Small intestine (tissue), 7 donors: ENCODE data around the gene MFAP4. TPM values are rescaled to one million over a fixed set of nuclear protein-coding genes. Genes with fewer than 3 reads are reported as not detected.
A peak's percentile ranks its signal among the peaks of the same experiment; 100 is the strongest.

Experiments used
- DNase-seq, 2 donors: peaks; one replicate each; pipeline versions ENCODE4 v3.0.0 to v3.0.0-alpha.2; 2013
- FAIRE-seq: peaks from 2 replicates; lab custom pipeline; 2012; peaks lifted over from hg19 to GRCh38; lab: Jason Lieb, UNC
- H3K27ac ChIP-seq, 3 donors: one replicate each; pipeline ENCODE4 v1.5.1; 2013; ENCODE audit warnings: low read length in 2 of 3, mild to moderate bottlenecking in 2 of 3, control low read depth in 1 of 3, inconsistent platforms in 1 of 3, low read depth in 1 of 3, moderate library complexity in 1 of 3
- H3K27me3 ChIP-seq, 3 donors: one replicate each; pipeline ENCODE4 v1.6.1; 2013; ENCODE audit warnings: low read length in 3 of 3, inconsistent platforms in 1 of 3; ENCODE audit not compliant: control insufficient read depth in 3 of 3, insufficient read depth in 3 of 3
- H3K36me3 ChIP-seq, 3 donors: one replicate each; pipeline ENCODE4 v1.6.1; 2013; ENCODE audit warnings: low read length in 3 of 3, inconsistent platforms in 1 of 3, low read depth in 1 of 3, mild to moderate bottlenecking in 1 of 3, moderate library complexity in 1 of 3; ENCODE audit not compliant: control insufficient read depth in 3 of 3, insufficient read depth in 2 of 3
- H3K4me1 ChIP-seq, 3 donors: one replicate each; pipeline ENCODE4 v1.6.1; 2013; ENCODE audit warnings: low read length in 2 of 3, inconsistent platforms in 1 of 3, low read depth in 1 of 3, mild to moderate bottlenecking in 1 of 3, moderate library complexity in 1 of 3; ENCODE audit not compliant: control insufficient read depth in 3 of 3, insufficient read depth in 2 of 3
- H3K4me3 ChIP-seq, 3 donors: one replicate each; pipeline ENCODE4 v1.5.1; 2013; ENCODE audit warnings: low read length in 3 of 3, control low read depth in 1 of 3, inconsistent platforms in 1 of 3, low read depth in 1 of 3, mild to moderate bottlenecking in 1 of 3, moderate library complexity in 1 of 3
- H3K9me3 ChIP-seq, 2 donors: one replicate each; pipeline ENCODE4 v1.6.1; 2013; ENCODE audit warnings: low read depth in 1 of 2, low read length in 1 of 2; ENCODE audit not compliant: control insufficient read depth in 2 of 2, insufficient read depth in 1 of 2
- WGBS, 3 donors: extraction: QIAGEN DNeasy Blood & Tissue Kit; methylation state at CpG; one replicate each; pipeline ENCODE4 v1.1.7; 2013; 5-methylcytosine and 5-hydroxymethylcytosine counted together
- polyA plus RNA-seq, 4 donors: library from polyadenylated mRNA; stranded (reverse) in 3 of 4; unstranded in 1 of 4; fragments of 200-250 nt in 3 of 4; fragments of 120-200 nt in 1 of 4; gene quantifications; one replicate each; pipeline versions ENCODE4 v1.2.1 to v1.2.3, GENCODE V29; 2013
- donor health status: healthy with polysubstance abuse.
- donor health status: control.
- donor health status: control.
- donor health status: Bipolar disorder and iron deficiency.
- donor health status: healthy.

MFAP4 gene
- polyA plus RNA-seq, 4 donors: 2.2 to 108 (median 35.4) TPM

- FAIRE-seq (no peak), DNase-seq (peak in 1 of 2 donors; percentile 66)
- H3K36me3 ChIP-seq: peaks cover 0 to 53% (median 2%) of the 10 kb centered on the region in 3 donors
- H3K4me1 ChIP-seq: peaks cover 0 to 55% (median 2%) of the 10 kb centered on the region in 3 donors
- WGBS, 3 donors: 56 to 74% (median 63%) methylated on average over 2 of the region's 2 CpGs
- H3K4me3 ChIP-seq: no peak overlapping the region
- H3K27ac ChIP-seq: peak overlapping the region in 1 of 3 donors; percentile 92
- H3K9me3 ChIP-seq: peaks cover 0 to 5% of the 10 kb centered on the region in 2 donors
- no peaks in the 10 kb centered on the region for H3K27me3 ChIP-seq
Observed at GRCh38 chr17:19337712-19338023, 49.3 kb downstream of the MFAP4 start.

- peaks cover 0 to 54% (median 2%) of the 10 kb centered on the region in 3 donors for H3K36me3 ChIP-seq
- DNase-seq: peak in 1 of 2 donors; percentile 13
- no peaks in the 10 kb centered on the region for H3K27me3 ChIP-seq
- H3K4me1 ChIP-seq: peaks cover 0 to 50% (median 2%) of the 10 kb centered on the region in 3 donors
- H3K27ac ChIP-seq: peak overlapping the region in 1 of 3 donors; percentile 92
- WGBS, 3 donors: 78 to 85% (median 83%) methylated on average over 21 of the region's 21 CpGs
- H3K4me3 ChIP-seq: no peak overlapping the region
- FAIRE-seq: no peak
- peaks cover 0 to 5% of the 10 kb centered on the region in 2 donors for H3K9me3 ChIP-seq
Observed at GRCh38 chr17:19336938-19337711, 49.9 kb downstream of the MFAP4 start.

GRCh38 chr17:19335951-19336631, 50.9 kb downstream of the MFAP4 start:
- 88 to 91% (median 91%) methylated on average over 18 of the region's 18 CpGs for WGBS, 3 donors
- FAIRE-seq (no peak), DNase-seq (no peak)

GRCh38 chr17:19334331-19334730, 52.7 kb downstream of the MFAP4 start:
- WGBS, 3 donors: 86 to 89% (median 89%) methylated on average over 5 to 6 of the region's 6 CpGs
- Histone ChIP-seq H3K9me3 (peaks cover 0 to 5% of the 10 kb centered on the region in 2 donors), H3K27ac (no peak overlapping the region), H3K4me1 (peaks cover 0 to 36% (median 2%) of the 10 kb centered on the region in 3 donors), H3K36me3 (peaks cover 0 to 66% (median 2%) of the 10 kb centered on the region in 3 donors), H3K4me3 (no peak overlapping the region), H3K27me3 (no peaks in the 10 kb centered on the region)
- DNase-seq (no peak), FAIRE-seq (no peak)

More at GRCh38 chr17:19335951-19336631, 50.9 kb downstream of the MFAP4 start:
- peak overlapping the region in 1 of 3 donors; percentile 92 for H3K27ac ChIP-seq
- no peak overlapping the region for H3K4me3 ChIP-seq
- H3K27me3 ChIP-seq: no peaks in the 10 kb centered on the region
- H3K36me3 ChIP-seq: peaks cover 0 to 56% (median 2%) of the 10 kb centered on the region in 3 donors
- H3K4me1 ChIP-seq: peaks cover 0 to 40% (median 2%) of the 10 kb centered on the region in 3 donors
- peaks cover 0 to 5% of the 10 kb centered on the region in 2 donors for H3K9me3 ChIP-seq

GRCh38 chr17:19333736-19334290, 53.2 kb downstream of the MFAP4 start:
- Histone ChIP-seq H3K36me3 (peaks cover 0 to 71% (median 2%) of the 10 kb centered on the region in 3 donors), H3K27me3 (no peaks in the 10 kb centered on the region), H3K4me1 (peaks cover 0 to 31% (median 2%) of the 10 kb centered on the region in 3 donors), H3K27ac (no peak overlapping the region), H3K9me3 (peaks cover 0 to 4% of the 10 kb centered on the region in 2 donors), H3K4me3 (no peak overlapping the region)
- FAIRE-seq: no peak
- no peak for DNase-seq
- WGBS, 3 donors: 64 to 83% (median 67%) methylated on average over 12 of the region's 12 CpGs

Other genes starting within 250 kb of the MFAP4 start
- gene EPN2, start 149.8 kb downstream of the MFAP4 start, polyA plus RNA-seq: 10 to 100 TPM in 2 of 4 donors, 1 to 10 TPM in 2; 4.2 to 23.7 (median 10.0) TPM
- 10 to 100 TPM in 3 of 4 donors, 1 to 10 TPM in 1; 2.2 to 18.1 (median 12.9) TPM for gene B9D1, start 24.5 kb downstream of the MFAP4 start, polyA plus RNA-seq
- gene MAPK7, start 8.7 kb downstream of the MFAP4 start, polyA plus RNA-seq: 10 to 100 TPM; 18.4 to 19.9 (median 18.8) TPM
- 1 to 10 TPM; 1.1 to 5.6 (median 2.2) TPM for gene RNF112, start 24.0 kb upstream of the MFAP4 start, polyA plus RNA-seq
- gene SLC47A1, start 146.7 kb upstream of the MFAP4 start, polyA plus RNA-seq: 1 to 10 TPM in 1 of 4 donors, under 1 TPM in 1, not detected in 2; 0.43 to 4.0 TPM